Activated naive CD8-positive, alpha-beta T cell treated with anti-CD3 and anti-CD28 coated beads, Interleukin-2, amount 50 U/mL, for 16 hours (primary cell): Measurements from ENCODE around the gene TMED10.
"Not testable (repeated sequence)": the region's sequence is repeated elsewhere in the genome, so short reads cannot be mapped to it uniquely, and the experiment has no call there.

Source experiments
- DNase-seq: peaks from one replicate; pipeline ENCODE4 v3.0.0-alpha.2; 2020; ENCODE audit warnings: low read depth, low spot score

TMED10 gene

DNA sequence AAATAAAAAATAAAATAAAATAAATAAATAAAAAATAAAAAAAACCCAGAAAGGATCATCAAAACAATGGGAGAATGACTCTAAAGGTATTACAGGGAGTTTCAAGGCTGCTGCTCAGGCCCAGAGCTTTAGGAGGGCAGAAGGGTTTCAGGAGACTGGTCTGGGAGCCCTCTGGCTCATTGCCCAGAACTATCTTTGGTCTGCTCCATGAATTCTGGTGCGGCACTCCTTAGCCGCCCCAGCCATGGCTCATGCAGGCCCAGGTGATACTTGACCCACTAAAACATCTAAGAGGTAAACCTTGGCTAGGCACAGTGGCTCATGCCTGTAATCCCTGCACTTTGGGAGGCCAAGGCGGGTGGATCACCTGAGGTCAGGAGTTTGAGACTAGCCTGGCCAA, 14.7 kb upstream of the TMED10 start:
- no peak for DNase-seq

DNA sequence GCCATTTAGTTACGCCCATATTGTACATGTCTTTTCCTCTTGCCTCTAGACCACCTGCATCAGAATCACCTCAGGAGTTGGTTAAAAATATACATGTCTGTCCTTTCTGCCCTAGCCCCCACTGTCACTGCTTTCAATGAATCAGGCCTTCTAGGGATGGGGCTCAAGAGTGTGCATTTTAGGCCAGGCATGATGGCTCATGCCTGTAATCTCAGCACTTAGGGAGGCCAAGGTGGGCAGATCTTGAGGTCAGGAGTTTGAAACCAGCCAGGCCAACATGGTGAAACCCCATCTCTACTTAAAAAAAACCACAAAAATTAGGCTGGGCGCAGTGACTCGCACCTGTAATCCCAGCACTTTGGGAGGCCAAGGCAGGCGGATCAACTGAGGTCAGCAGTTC, 13.6 kb upstream of the TMED10 start:
- DNase-seq, result no peak

- no peak for DNase-seq
Observed at GRCh38 chr14:75188520-75189268, 12.3 kb upstream of the TMED10 start.

DNA sequence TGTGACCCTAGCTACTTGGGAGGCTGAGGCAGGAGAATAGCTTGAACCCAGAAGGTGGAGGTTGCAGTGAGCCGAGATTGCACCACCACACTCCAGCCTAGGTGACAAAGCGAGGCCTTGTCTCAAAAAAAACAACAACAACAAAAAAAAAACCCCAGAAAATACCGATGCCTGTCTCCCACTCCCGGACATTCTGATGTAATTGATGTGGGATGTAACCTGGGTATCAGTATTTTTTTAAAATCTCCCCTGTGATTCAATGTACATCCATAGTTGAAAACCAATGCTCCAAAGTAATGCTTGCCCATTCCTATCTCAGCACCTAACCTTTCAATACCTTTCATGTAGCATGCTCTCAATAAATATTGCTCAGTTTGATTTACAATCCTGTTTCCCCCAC, 11.7 kb upstream of the TMED10 start:
- DNase-seq, result no peak

- DNase-seq, result no peak
Observed at GRCh38 chr14:75186953-75187352, 10.5 kb upstream of the TMED10 start.

- DNase-seq, result no peak
Observed at GRCh38 chr14:75185251-75186040, 9.0 kb upstream of the TMED10 start.

DNA sequence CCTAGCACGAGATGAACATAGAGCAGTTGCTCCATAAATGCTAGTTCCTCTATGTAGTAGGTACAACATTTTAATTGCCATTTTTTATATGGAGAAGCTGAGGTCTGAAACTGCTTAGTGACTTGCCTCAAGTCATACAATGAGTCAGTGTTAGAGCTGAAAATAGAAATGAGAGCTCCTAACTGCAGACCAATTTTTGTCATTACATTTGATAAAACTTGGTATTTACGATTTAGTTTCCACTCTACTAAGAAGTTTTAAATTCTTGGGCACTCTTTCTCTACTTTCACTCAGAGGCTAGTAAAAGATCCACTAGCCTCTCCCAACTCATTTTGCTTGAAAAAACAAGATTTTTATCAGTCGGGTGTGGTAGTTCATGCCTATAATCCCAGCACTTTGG, 8.1 kb upstream of the TMED10 start:
- no peak for DNase-seq

DNA sequence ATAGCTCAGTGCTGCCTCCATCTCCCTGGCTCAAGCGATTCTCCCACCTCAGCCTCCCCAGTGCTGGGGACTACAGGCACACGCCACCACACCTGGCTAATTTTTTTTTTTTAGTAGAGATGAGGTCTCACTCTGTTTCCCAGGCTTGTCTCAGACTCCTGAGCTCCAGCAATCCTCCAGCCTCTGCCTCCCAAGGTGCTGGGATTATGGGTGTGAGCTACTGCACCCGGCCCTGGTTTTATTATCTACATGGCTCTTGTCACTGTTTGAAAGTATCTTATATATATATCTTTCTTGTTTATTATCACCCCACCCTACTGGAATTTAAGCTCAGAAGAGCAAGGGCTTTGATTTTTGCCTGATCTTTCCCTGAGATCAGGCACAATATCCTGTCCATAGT, 7.6 kb upstream of the TMED10 start:
- no peak for DNase-seq

GRCh38 chr14:75183225-75183624, 6.8 kb upstream of the TMED10 start:
- DNase-seq, result no peak

DNA sequence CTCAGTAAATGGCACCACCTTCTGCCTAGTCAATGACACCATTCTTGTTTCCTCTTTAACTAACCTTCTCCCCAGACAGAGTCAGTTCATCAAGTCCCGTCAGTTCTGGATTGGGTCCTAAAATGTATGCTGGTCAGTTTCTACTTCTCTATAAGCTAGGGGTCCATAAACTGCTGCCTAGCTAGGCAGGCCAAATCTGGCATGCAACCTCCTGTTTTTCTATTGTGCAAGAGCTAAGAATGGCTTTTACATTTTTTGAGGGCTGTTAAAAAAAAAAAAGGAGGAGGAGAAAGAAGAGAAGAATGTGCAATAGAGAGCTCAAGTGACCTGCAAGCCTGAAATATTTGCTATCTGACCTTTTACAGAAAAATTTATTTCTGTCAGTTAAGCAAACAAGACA, 6.4 kb upstream of the TMED10 start:
- DNase-seq, result no peak

DNA sequence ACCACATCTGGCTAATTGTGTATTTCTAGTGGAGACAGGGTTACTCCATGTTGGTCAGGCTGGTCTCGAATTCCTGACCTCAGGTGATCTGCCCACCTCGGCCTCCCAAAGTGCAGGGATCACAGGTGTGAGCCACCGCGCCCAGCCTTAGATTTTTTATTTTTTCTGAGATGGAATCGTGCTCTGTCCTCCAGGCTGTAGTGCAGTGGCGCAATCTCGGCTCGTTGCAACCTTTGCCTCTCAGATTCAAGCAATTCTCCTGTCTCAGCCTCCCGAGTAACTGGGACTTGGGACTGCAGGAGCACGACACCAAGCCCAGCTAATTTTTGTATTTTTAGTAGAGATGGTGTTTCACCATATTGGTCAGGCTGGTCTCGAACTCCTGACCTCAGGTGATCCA, 5.8 kb upstream of the TMED10 start:
- not testable (repeated sequence) for DNase-seq

DNA sequence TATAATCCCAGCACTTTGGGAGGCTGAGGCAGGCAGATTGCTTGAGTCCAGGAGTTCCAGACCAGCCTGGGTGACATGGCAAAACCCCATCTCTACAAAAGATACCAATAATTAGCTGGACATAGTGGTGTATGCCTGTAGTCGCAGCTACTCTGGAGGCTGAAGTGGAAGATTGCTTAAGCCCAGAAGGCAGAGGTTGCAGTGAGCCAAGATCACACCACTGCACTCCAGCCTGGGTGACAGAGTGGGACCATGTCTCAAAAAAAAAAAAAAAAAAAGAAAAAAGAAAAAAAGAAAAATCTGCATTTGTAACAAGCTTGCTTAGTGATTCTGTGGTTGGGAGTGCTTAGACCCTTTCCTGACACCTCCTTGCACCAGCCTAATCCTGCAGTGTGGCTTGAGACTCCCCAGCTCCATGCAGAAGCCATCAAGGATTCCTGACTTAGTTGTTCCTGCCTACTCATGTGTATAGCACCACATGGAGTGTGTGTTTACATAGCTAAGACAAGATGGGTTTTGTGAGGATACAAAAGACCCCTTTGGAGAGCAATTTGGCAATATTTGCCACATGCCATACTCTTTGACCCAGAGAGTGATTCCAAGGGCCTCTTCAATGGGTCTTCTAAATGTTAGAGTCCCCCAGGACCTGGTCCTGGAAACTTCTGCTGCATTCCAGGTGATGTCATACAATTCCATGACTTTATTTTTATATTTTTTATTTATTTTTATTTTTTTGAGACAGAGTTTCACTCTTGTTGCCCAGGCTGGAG, 5.1 kb upstream of the TMED10 start:
- DNase-seq, result no peak

- no peak for DNase-seq
Observed at GRCh38 chr14:75175677-75176141, 703 bp downstream of the TMED10 start.

DNA sequence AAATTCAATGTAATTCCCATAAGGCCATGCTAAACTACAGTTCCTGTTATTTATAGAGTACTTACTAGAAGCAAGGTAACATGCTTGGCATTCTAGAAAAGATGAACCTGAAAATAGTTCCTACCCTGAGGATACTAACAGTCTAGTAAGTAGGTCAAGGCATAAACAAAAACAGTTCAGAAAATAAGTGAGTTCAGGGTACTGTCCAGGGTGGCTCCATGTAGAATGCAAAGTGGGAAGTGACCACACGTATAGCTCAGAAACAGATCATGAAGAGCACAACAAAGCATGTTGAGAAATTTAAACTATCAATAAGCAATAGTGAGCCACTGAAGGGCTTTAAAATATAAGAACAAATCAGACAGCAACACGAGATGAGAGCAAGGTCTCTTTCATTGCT, 2.3 kb downstream of the TMED10 start:
- DNase-seq, result no peak

DNA sequence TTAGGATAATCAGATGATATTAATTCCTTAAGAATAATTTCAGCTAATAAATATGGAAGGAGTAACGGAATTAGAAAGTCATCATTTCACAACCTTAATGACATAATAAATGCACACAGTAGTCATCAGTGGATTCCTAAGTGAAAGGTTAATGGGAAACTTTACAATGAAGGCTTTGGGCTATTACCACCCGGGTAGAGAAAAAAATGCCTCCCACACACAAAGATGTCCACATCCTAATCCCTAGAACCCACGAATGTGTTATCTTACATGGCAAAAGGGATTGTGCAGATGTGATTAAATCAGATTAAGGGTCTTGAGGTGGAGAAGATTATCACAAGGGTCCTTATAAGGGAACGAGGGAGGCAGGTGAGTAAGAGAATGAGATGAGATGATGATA, 5.6 kb downstream of the TMED10 start:
- no peak for DNase-seq

- DNase-seq, result no peak
Observed at GRCh38 chr14:75168586-75169335, 7.7 kb downstream of the TMED10 start.

DNA sequence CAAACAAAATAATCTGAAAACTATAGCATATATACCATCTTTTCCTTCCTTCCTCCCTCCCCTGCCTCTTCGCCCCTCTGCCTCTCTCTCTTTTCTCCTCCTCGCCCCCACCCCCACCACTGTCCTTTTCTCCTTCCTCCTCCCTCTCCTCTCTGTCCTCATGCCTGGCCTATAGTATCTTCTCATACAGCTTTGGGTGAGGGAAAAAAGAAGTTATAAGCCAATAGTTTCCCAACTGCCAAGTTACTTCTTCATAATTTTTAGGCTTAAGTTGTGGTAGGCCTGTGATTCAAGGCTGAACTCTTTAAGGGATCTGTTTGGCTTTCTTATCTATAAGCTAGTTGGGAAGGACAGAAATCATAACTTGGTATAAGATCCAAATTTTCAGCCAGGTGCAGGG, 9.1 kb downstream of the TMED10 start:
- no peak for DNase-seq

- DNase-seq, result no peak
Observed at GRCh38 chr14:75165586-75166391, 10.6 kb downstream of the TMED10 start.

DNA sequence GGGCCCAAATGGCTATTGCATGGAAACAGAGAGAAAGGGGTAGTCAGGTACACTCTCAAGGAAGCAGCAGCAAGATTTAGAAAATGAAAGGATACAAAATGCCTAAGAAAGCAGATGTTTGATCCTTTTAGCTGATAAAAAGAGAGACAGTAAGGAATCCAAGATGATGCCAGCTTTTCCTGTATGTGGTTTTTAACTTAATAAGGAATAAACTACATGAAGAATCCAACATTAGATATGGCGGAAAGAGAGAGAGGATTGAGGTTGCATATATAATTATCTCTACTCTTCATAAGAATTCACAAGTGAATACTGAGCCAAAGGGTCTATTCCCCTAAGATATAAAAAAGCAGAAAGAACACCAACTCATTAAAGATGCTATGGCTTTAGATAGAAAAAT, 11.6 kb downstream of the TMED10 start:
- no peak for DNase-seq

GRCh38 chr14:75163677-75164076, 12.7 kb downstream of the TMED10 start:
- DNase-seq, result no peak

GRCh38 chr14:75162631-75163030, 13.8 kb downstream of the TMED10 start:
- no peak for DNase-seq
